ENCODE measurements around the gene NRK.

GRCh38 chrX:105829011-105829410, 6.7 kb downstream of the NRK start:
- TF ChIP-seq, protein P1, sequence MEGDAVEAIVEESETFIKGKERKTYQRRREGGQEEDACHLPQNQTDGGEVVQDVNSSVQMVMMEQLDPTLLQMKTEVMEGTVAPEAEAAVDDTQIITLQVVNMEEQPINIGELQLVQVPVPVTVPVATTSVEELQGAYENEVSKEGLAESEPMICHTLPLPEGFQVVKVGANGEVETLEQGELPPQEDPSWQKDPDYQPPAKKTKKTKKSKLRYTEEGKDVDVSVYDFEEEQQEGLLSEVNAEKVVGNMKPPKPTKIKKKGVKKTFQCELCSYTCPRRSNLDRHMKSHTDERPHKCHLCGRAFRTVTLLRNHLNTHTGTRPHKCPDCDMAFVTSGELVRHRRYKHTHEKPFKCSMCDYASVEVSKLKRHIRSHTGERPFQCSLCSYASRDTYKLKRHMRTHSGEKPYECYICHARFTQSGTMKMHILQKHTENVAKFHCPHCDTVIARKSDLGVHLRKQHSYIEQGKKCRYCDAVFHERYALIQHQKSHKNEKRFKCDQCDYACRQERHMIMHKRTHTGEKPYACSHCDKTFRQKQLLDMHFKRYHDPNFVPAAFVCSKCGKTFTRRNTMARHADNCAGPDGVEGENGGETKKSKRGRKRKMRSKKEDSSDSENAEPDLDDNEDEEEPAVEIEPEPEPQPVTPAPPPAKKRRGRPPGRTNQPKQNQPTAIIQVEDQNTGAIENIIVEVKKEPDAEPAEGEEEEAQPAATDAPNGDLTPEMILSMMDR (IDR thresholded peaks at IDR 0.05): no peak
- no peak for TF ChIP-seq NFYB (CRISPR knock-in tag; conservative IDR thresholded peaks at IDR 0.05; ENCODE audit: low read depth)
- no peak for TF ChIP-seq SP1 (CRISPR knock-in tag; conservative IDR thresholded peaks at IDR 0.05)

Data from WTC11 (cell line).